ENCODE results near the gene METTL4. TPM values are rescaled to one million over a fixed set of nuclear protein-coding genes. Genes with fewer than 3 reads are reported as not detected.

Gene METTL4, protein sequence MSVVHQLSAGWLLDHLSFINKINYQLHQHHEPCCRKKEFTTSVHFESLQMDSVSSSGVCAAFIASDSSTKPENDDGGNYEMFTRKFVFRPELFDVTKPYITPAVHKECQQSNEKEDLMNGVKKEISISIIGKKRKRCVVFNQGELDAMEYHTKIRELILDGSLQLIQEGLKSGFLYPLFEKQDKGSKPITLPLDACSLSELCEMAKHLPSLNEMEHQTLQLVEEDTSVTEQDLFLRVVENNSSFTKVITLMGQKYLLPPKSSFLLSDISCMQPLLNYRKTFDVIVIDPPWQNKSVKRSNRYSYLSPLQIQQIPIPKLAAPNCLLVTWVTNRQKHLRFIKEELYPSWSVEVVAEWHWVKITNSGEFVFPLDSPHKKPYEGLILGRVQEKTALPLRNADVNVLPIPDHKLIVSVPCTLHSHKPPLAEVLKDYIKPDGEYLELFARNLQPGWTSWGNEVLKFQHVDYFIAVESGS
- polyA plus RNA-seq (2012; ENCODE audit: low read depth, missing spikeins), result 4.0 TPM

DNA sequence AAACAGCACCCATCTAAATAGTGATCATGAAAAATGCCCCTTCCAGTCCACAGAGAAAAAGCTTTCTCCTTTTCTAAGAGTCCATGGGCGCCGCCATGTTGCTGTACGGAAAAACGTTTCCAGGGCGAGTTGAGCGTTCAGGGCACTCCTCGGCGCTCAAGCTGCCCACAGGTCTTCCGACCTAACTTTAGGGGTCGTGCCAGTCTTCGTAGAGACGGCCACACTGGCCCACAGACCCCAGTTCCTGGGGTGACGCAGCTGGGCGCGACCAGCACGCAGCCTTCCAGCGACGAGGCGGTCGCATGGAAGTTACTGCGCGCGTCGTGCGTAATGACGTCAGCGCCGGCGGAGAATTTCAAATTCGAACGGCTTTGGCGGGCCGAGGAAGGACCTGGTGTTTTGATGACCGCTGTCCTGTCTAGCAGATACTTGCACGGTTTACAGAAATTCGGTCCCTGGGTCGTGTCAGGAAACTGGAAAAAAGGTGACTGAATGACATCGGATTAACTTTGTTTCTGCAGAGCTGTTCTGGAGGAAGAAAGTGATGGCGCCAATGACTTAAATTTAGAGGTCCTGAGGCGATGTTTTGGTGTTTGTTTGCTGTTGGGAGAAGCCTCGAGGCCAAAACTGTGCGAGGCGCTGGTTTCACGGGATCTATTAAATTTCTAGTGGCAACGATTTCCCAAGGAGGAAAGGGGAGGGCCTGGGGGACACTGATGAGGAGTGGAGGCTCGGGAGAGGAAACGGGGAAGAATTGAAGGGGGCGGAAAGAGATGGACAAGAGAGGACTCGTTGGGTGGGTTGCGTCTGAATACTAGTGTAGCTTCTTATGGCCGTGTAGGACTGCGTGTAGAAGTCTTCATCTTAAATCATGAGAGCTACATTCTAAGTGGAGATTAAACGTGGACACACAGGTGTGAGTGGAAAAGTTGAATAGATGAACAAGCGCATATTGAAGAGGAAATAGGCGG lies at the start of gene METTL4, which contains the start of gene NDC80:
Gene METTL4 (minus strand): TSS at position 306 of the 971 bp plus-strand sequence. CDS start 4,289 bp downstream, outside the sequence.
Gene NDC80 (plus strand): TSS at position 358 of the 971 bp plus-strand sequence. CDS start 1,429 bp downstream, outside the sequence.
- peak; percentile 98 for FAIRE-seq
- peak; percentile 50 for DNase-seq (ENCODE audit: insufficient read length, low spot score)
- TF ChIP-seq PAX5 (IDR thresholded peaks at IDR 0.05; ENCODE audit: insufficient read depth, low read length, severe bottlenecking) (no peak), POLR2A (IDR thresholded peaks at IDR 0.05; ENCODE audit: low read depth, low read length) (no peak; the same call in 1 of the 2 replicates), TAF1 (IDR thresholded peaks at IDR 0.05; ENCODE audit: low read depth, low read length) (peak; percentile 18; the same call in 1 of the 2 replicates), POLR2AphosphoS5 (IDR thresholded peaks at IDR 0.05; ENCODE audit: low read depth, low read length) (peak; percentile 56), SPI1 (IDR thresholded peaks at IDR 0.05; ENCODE audit: low read depth, low read length) (no peak), POU2F2 (IDR thresholded peaks at IDR 0.05; ENCODE audit: low read depth, low read length) (0 out of 2 replicates have a peak, but pooled peaks have one; percentile 20)

DNA sequence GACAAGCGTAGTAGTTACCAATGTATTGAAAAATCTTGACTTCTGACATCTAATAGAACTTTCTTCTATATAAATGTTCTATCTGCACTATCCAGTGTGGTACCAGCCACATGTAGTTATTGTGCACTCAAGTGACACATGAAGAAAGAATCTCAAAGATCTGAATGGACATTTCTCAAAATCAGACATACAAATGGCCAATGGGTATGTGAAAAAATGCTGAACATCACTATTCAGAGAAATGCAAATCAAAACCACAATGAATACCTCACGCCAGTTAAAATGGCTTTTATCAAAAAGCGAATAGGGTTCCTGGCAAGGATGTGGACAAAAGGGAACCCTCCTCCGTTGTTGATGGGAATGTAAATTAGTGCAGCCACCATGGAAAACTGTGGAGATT lies 46.7 kb upstream of the METTL4 start:
- DNase-seq (ENCODE audit: insufficient read length, low spot score) (no peak), FAIRE-seq (peak; percentile 47)
- TF ChIP-seq SPI1 (IDR thresholded peaks at IDR 0.05; ENCODE audit: low read depth, low read length) (no peak), POLR2AphosphoS5 (IDR thresholded peaks at IDR 0.05; ENCODE audit: low read depth, low read length) (no peak), POU2F2 (IDR thresholded peaks at IDR 0.05; ENCODE audit: low read depth, low read length) (no peak), PAX5 (IDR thresholded peaks at IDR 0.05; ENCODE audit: insufficient read depth, low read length, severe bottlenecking) (no peak), POLR2A (IDR thresholded peaks at IDR 0.05; ENCODE audit: low read depth, low read length) (no peak), TAF1 (IDR thresholded peaks at IDR 0.05; ENCODE audit: low read depth, low read length) (no peak)

DNA sequence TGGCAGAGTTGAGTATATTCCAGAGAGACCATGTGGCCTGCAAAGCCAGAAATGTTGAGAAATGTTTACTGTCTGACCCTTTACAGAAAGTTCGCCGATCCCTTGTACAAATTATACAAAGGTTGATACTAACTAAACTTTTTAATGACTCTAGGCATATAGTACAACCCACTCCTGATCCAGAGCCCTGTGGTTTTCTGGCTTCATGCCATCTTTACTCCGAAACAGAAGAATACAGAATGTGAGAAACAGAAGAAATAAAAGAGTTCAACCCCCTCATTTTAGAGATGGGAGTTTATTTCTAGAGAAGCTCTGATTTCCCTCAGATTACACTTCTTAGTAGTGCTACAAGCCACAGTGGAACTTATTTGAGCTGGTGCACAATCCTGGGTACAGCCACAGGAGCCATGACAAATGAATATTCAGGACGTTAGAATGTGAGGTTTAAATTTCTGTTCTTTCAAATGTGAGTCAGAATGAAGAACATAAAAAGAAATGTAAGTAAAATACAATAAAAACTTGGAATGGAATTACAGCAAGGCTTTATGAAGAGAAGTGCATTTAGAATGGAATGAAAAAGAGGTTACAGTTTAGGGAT lies 46.2 kb upstream of the METTL4 start:
- FAIRE-seq, result no peak
- no peak for TF ChIP-seq SPI1 (IDR thresholded peaks at IDR 0.05; ENCODE audit: low read depth, low read length)
- no peak for DNase-seq (ENCODE audit: insufficient read length, low spot score)

DNA sequence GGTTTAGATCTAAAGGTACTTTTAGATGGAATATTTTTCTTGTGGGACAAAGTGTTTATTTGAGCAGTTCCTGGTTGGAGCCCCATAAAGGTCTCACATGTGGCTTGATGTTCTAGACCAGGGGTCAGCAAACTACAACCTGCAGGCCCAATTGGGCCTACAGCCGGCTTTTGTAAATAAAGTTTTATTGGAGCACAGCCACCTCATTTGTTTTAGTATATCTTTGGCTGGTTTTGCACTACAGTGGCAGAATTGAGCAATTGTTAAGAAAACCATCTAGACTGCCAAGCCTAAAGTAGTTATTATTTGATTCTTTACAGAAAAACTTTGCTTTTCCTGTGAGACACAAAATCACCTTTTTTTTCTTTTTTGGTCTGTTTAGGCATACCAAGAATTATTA lies 41.7 kb upstream of the METTL4 start:
- no peak for FAIRE-seq

DNA sequence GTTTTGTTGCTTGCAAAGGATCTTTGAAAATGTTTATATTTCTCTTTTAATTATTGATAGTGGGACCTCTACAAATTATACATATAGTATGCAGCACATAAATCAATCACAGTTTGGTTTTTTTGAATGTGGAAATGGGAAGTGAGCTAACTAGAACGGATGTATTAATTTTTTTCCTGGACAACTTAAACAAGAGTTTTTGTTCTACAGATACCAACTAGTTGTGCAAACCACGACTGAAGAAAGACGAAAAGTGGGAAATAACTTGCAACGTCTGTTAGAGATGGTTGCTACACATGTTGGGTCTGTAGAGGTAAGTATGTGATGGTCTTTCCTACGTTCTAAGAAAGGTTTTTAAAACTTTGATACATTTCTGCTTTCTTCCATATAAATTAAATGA lies 39.2 kb upstream of the METTL4 start:
- no peak for DNase-seq (ENCODE audit: insufficient read length, low spot score)
- TF ChIP-seq POLR2A (IDR thresholded peaks at IDR 0.05; ENCODE audit: low read depth, low read length), result no peak
- TF ChIP-seq TAF1 (IDR thresholded peaks at IDR 0.05; ENCODE audit: low read depth, low read length), result no peak
- TF ChIP-seq PAX5 (IDR thresholded peaks at IDR 0.05; ENCODE audit: insufficient read depth, low read length, severe bottlenecking), result no peak
- no peak for TF ChIP-seq SPI1 (IDR thresholded peaks at IDR 0.05; ENCODE audit: low read depth, low read length)
- no peak for TF ChIP-seq POU2F2 (IDR thresholded peaks at IDR 0.05; ENCODE audit: low read depth, low read length)
- no peak for TF ChIP-seq POLR2AphosphoS5 (IDR thresholded peaks at IDR 0.05; ENCODE audit: low read depth, low read length)
- no peak for FAIRE-seq

More for the DNA sequence above, 41.7 kb upstream of the METTL4 start:
- DNase-seq (ENCODE audit: insufficient read length, low spot score), result no peak
- TF ChIP-seq PAX5 (IDR thresholded peaks at IDR 0.05; ENCODE audit: insufficient read depth, low read length, severe bottlenecking) (no peak), SPI1 (IDR thresholded peaks at IDR 0.05; ENCODE audit: low read depth, low read length) (no peak), POLR2A (IDR thresholded peaks at IDR 0.05; ENCODE audit: low read depth, low read length) (no peak), POLR2AphosphoS5 (IDR thresholded peaks at IDR 0.05; ENCODE audit: low read depth, low read length) (no peak), POU2F2 (IDR thresholded peaks at IDR 0.05; ENCODE audit: low read depth, low read length) (no peak), TAF1 (IDR thresholded peaks at IDR 0.05; ENCODE audit: low read depth, low read length) (no peak)

DNA sequence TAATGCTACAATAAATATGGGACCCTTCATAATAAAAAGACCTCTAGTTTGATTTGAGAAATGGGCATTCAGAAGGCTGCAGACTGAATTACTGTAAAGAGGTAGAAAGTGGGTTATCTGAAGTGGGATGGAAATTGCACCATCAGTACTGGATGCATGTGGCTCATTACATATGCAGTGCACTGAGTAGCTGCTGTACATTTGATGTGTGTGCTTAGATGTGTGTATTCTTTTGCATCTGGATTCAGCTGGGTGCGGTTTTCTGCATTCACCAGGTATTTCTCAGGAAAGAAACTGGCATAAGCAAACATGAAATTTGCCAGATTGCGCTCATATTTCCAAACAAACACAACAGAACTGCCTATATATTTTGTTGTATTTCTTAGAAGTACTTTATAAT lies 38.3 kb upstream of the METTL4 start:
- TF ChIP-seq POLR2AphosphoS5 (IDR thresholded peaks at IDR 0.05; ENCODE audit: low read depth, low read length), result no peak
- no peak for TF ChIP-seq POU2F2 (IDR thresholded peaks at IDR 0.05; ENCODE audit: low read depth, low read length)
- no peak for TF ChIP-seq TAF1 (IDR thresholded peaks at IDR 0.05; ENCODE audit: low read depth, low read length)
- no peak for TF ChIP-seq PAX5 (IDR thresholded peaks at IDR 0.05; ENCODE audit: insufficient read depth, low read length, severe bottlenecking)
- no peak for TF ChIP-seq SPI1 (IDR thresholded peaks at IDR 0.05; ENCODE audit: low read depth, low read length)
- no peak for TF ChIP-seq POLR2A (IDR thresholded peaks at IDR 0.05; ENCODE audit: low read depth, low read length)
- FAIRE-seq, result no peak
- no peak for DNase-seq (ENCODE audit: insufficient read length, low spot score)

DNA sequence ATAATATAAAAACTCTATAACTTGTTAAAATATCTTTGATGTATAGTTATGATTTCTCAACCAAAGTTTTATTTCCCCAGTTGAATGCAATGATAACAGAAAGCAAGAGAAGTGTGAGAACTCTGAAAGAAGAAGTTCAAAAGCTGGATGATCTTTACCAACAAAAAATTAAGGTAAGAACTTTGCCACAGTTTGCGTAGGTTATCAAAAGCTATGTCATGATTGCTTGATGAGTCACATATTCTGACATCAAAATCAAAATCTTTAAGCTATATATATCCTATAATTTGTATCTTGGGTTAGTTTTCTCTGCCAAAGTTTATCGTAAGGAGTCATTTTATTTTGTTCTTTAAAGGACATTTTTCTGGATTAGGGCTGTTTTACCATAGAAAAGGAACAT lies 35.0 kb upstream of the METTL4 start:
- FAIRE-seq (no peak), DNase-seq (ENCODE audit: insufficient read length, low spot score) (no peak)

DNA sequence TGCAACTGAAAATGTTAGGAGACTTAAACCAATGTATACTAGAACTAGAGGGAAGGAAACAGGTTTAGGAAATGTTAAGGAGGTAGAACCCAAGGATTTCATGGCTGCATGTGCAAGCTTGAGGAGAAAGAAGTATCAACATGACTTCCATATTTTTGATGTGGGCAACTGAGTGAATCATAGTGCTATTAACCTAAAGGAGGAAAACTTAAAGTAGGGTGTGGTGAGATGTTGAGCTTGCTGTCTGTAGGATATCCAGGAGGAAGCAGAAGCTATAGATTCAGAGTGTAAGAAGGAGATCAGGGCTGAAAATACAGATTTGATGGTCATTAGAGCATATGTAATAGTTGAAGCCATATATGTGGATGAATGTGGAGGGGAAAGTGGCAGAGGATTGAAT lies 31.5 kb upstream of the METTL4 start:
- TF ChIP-seq POLR2A (IDR thresholded peaks at IDR 0.05; ENCODE audit: low read depth, low read length), result no peak

More for the DNA sequence above, 35.0 kb upstream of the METTL4 start:
- TF ChIP-seq POLR2AphosphoS5 (IDR thresholded peaks at IDR 0.05; ENCODE audit: low read depth, low read length) (no peak), POU2F2 (IDR thresholded peaks at IDR 0.05; ENCODE audit: low read depth, low read length) (no peak), SPI1 (IDR thresholded peaks at IDR 0.05; ENCODE audit: low read depth, low read length) (no peak), PAX5 (IDR thresholded peaks at IDR 0.05; ENCODE audit: insufficient read depth, low read length, severe bottlenecking) (no peak)

DNA sequence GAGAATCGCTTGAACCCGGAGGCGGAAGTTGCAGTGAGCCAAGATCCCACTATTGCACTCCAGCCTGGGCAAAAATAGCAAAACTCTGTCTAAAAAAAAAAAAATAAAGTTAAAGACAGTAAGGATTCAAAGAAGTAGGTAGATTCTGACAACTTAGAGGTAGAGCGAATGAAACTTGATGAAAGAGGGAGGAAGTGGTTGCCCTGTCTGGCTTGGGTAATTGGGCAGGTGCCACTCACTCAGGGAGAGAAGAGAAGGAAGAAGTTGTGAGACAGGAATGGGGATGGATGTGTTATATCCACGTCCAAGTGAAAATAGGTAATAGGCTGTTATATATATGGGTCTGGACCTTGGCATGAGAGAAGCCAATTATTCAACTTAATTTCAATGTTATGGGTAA lies 26.3 kb upstream of the METTL4 start:
- FAIRE-seq (no peak), DNase-seq (ENCODE audit: insufficient read length, low spot score) (no peak)
- TF ChIP-seq SPI1 (IDR thresholded peaks at IDR 0.05; ENCODE audit: low read depth, low read length) (0 out of 2 replicates have a peak, but pooled peaks have one; percentile 4), POLR2AphosphoS5 (IDR thresholded peaks at IDR 0.05; ENCODE audit: low read depth, low read length) (no peak)

More for the DNA sequence above, 31.5 kb upstream of the METTL4 start:
- peak; percentile 5 for FAIRE-seq
- no peak for DNase-seq (ENCODE audit: insufficient read length, low spot score)
